Fibroblast of peridontal ligament (primary cell): ENCODE data around the gene POTEM.
"Not testable (repeated sequence)": the region's sequence is repeated elsewhere in the genome, so short reads cannot be mapped to it uniquely, and the experiment has no call there.

Source experiments
- DNase-seq: peaks from one replicate; pipeline ENCODE4 v3.0.0-alpha.2; 2010; ENCODE audit errors: extremely low read depth

The POTEM gene

DNA sequence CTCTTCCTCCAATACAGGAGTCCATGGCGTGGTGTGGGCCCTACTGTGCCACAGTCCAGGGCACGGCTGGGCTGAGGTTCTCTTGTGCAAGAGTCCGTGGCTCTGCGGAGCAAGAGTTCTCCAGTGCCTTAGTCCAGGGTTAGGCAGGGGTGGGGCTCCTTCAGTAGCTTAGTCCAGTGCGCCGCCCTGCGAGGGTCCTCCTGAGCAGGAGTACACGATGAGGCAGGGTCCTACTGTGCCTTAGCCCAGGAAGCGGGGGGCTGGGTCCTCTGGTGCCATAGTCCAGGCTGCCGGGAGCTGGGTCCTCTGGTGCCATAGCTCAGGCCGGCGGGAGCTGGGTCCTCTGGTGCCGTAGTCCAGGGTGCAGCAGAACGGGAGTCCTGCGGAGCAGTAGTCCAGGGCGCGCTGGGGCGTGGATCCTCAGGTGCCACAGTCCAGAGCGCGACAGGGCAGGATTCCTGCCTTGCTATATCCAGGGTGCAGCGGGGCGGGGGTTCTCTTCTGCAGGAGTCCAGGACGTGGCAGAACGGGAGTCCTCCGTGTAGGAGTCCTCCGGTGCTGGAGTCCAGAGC is 69.7 kb downstream of the POTEM start:
- DNase-seq, result not testable (repeated sequence)

DNA sequence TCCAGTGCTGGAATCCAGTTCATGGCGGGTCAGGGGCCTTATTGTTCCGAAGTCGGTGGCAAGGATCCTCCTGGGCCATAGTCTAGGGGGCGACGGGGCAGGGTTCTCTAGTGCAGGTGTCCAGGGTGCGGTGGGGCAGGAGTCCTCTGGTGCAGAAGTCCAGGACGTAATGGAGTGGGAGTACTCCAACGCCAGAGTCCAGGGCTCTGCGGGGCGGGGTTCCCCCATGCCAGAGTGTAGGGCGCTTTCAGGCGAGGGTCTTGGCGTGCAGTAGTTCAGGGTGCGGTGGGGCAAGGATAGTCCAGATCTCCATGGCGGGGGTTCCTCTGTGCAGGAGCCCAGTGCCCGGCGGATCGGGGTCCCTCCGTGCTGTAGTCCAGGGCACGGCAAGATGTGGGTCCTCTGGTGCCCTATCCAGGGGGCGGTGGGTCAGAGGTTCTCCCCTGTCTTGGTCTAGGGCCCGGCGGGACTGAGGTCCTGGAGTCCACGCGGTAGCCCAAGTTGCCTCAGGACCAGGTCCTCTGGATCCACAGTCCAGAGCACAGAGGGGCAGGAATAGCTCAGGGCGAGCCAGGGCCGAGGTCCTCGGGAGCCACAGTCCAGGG is 70.9 kb downstream of the POTEM start:
- not testable (repeated sequence) for DNase-seq

DNA sequence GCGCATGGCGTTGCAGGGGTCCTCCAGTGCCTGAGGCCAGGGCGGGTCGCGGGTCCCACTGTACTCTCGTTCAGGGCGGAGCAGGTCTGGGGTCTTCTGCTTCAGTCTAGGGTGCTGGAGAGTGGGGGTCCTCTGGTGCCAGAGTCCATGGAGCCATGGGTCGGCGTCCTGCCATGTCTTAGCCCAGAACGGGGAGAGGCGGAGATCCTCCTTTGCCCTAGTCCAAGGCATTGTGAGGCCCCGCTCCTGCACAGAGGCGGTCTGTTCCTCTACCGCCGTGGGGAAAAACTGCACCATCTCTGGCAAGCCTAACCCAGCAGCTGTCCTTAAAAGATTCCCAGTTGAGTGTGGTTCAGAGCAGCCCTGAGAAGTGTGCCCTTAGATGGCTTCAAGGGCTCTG is 71.6 kb downstream of the POTEM start:
- not testable (repeated sequence) for DNase-seq

- DNase-seq, result not testable (repeated sequence)
These were observed 76.2 kb downstream of the POTEM start for GRCh38 chr14:19043384-19043783.
